ENCODE data around the gene TBC1D1. TPM values are rescaled to one million over a fixed set of nuclear protein-coding genes. Genes with fewer than 3 reads are reported as not detected.

TBC1D1 gene
- total and polyA plus RNA-seq, 4 experiments from 2014 or later = 15.3 to 46.7 (median 34.3) TPM

GRCh38 chr4:38082021-38082420 lies 191.1 kb downstream of the TBC1D1 start:
- Histone ChIP-seq H3K4me3 (ENCODE audit: low read length in 2 of 2) (no peak overlapping the region), H3K4me1 (ENCODE audit: insufficient read depth, low read length) (no peaks in the 10 kb centered on the region), H3K9me3 (ENCODE audit: control insufficient read depth in 1 of 2, low read length in 2 of 2) (no peaks in the 10 kb centered on the region), H3K27ac (ENCODE audit: low read depth, low read length) (no peak overlapping the region), H3K36me3 (ENCODE audit: insufficient read depth, low read length) (no peaks in the 10 kb centered on the region), H3K27me3 (ENCODE audit: insufficient read depth, low read length) (no peaks in the 10 kb centered on the region)
- Mint-ChIP-seq H3K4me3 (no peak overlapping the region), H3K4me1 (peaks cover 0 to 8% (median 4%) of the 10 kb centered on the region in 4 donors), H3K9me3 (no peaks in the 10 kb centered on the region), H3K36me3 (peaks cover 33 to 39% of the 10 kb centered on the region in 2 donors), H3K27ac (no peak overlapping the region), H3K27me3 (no peaks in the 10 kb centered on the region)
- DNase-seq = no peak
- intact Hi-C loops (cut with micrococcal nuclease) = no loop called here
- POLR2A ChIA-PET (ENCODE audit: partially characterized antibody) = interaction anchor here (0.8 to 0.9 kb wide), 2 partner anchors 12 to 14 kb away, joined by 3 read pairs; no protein-coding TSS in a partner anchor
- CTCF ChIA-PET (ENCODE audit: partially characterized antibody) = interaction anchor here (1.1 to 1.3 kb wide), 2 partner anchors 11 to 677 kb away, joined by 3 to 5 read pairs; no protein-coding TSS in a partner anchor

DNA sequence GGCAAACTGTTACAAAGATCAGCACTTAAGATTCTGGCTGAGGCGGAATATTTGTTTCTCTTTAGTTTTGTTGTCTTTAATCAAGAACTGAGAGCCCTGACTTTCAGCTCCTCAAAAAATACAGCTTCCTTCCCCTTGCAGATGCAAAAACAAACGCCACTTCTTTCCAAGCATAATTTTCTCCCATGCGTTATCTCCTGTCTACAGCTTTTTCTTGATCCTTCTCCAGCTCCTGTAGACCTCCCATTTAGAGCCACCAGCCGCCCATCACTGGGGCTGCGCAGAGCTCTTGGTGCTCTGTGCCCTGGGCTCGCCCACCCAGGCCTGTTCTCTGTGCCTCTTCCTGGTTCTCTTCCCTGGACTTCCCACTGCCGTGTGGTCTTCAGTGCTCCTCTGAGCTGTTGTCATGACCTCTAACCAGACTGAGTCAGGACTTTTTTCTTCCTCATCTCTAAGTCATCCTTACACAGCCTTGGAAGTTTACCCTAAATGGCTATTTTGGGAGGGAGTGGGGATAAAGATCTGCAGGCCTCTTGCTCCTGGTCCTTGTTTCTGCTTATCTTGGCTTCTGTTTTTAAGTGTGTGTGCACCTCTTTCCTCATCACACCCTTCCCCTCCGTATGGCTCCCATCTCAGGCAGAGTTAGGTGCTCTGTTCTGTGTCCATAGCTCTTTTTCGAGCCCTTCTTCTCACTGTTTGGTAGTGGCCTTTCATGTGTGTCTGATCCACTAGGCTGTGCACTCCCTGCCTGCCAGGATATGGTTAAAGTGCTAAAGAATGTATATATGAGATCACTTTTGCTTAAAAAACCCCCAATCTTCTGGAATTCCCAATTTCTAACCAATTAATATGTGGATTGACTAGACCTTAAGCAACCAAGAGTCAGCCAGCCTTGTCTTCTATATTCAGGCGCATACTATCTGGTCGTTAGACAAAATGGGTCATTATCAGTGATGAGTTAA lies 191.8 kb downstream of the TBC1D1 start:
- POLR2A ChIA-PET (ENCODE audit: partially characterized antibody) = interaction anchor here (0.8 to 0.9 kb wide), 2 partner anchors 11 to 13 kb away, joined by 3 read pairs; no protein-coding TSS in a partner anchor
- Histone ChIP-seq H3K4me3 (ENCODE audit: low read length in 2 of 2) (no peak overlapping the region), H3K27me3 (ENCODE audit: insufficient read depth, low read length) (no peaks in the 10 kb centered on the region), H3K36me3 (ENCODE audit: insufficient read depth, low read length) (no peaks in the 10 kb centered on the region), H3K27ac (ENCODE audit: low read depth, low read length) (no peak overlapping the region), H3K4me1 (ENCODE audit: insufficient read depth, low read length) (no peaks in the 10 kb centered on the region), H3K9me3 (ENCODE audit: control insufficient read depth in 1 of 2, low read length in 2 of 2) (no peaks in the 10 kb centered on the region)
- intact Hi-C loops (cut with micrococcal nuclease) = no loop called here
- CTCF ChIA-PET (ENCODE audit: partially characterized antibody) = interaction anchor here (1.1 to 1.3 kb wide), 2 partner anchors 11 to 676 kb away, joined by 3 to 5 read pairs; no protein-coding TSS in a partner anchor
- Mint-ChIP-seq H3K4me3 (no peak overlapping the region), H3K27ac (no peak overlapping the region), H3K4me1 (peaks cover 0 to 7% (median 5%) of the 10 kb centered on the region in 4 donors), H3K27me3 (no peaks in the 10 kb centered on the region), H3K36me3 (peaks cover 33 to 40% of the 10 kb centered on the region in 2 donors), H3K9me3 (no peaks in the 10 kb centered on the region)
- DNase-seq = no peak

DNA sequence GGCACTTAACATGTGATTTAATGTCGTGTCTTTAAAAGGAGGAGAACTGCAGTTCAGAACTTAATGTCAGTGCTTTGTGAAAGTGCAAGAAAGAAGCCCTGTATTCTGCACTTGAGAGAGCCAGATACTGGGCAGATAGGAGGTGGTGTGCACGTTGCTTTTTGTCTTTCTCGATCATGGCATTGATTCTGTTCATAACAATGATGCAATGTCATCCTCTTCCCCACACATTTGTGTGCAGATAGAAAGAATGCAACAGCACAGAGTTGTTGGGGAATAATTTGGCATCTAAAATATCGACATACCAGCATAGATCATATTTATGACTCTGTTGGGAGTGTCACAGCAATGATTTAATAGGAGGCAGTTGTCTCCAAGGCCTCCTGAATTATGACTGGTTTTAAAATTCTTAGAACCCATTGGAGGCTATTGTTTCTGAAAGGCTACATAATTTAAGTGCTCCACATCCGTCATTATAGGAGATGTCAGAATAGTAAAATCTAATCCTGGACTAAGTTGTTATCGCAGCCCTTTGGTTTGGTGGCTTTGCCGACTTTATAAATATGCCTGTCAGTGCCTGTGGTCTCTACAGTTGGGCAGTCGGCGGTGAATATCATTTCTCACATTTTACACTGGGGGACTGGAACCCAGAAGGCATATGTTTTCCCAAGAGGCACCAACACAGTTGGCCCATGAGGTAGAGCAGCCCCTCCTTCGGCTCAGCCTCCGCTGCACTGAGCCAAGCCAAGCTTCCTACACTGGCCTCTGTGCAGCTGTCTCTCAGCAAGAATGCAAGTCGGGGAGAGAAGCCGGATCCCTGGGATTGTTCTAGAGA lies 194.2 kb downstream of the TBC1D1 start:
- intact Hi-C loops (cut with micrococcal nuclease) = no loop called here
- Histone ChIP-seq H3K36me3 (ENCODE audit: insufficient read depth, low read length) (no peaks in the 10 kb centered on the region), H3K4me3 (ENCODE audit: low read length in 2 of 2) (no peak overlapping the region), H3K27ac (ENCODE audit: low read depth, low read length) (no peak overlapping the region), H3K27me3 (ENCODE audit: insufficient read depth, low read length) (no peaks in the 10 kb centered on the region), H3K9me3 (ENCODE audit: control insufficient read depth in 1 of 2, low read length in 2 of 2) (no peaks in the 10 kb centered on the region), H3K4me1 (ENCODE audit: insufficient read depth, low read length) (no peaks in the 10 kb centered on the region)
- H3K27me3 Mint-ChIP-seq = no peaks in the 10 kb centered on the region
- ChIA-PET CTCF (ENCODE audit: partially characterized antibody) (no interaction called here), POLR2A (ENCODE audit: partially characterized antibody) (no interaction called here)
- DNase-seq = no peak
- H3K9me3 Mint-ChIP-seq = no peaks in the 10 kb centered on the region
- H3K4me3 Mint-ChIP-seq = no peak overlapping the region
- H3K27ac Mint-ChIP-seq = no peak overlapping the region
- peaks cover 28 to 40% of the 10 kb centered on the region in 2 donors for H3K36me3 Mint-ChIP-seq
- H3K4me1 Mint-ChIP-seq = peaks cover 4 to 8% (median 5%) of the 10 kb centered on the region in 4 donors

DNA sequence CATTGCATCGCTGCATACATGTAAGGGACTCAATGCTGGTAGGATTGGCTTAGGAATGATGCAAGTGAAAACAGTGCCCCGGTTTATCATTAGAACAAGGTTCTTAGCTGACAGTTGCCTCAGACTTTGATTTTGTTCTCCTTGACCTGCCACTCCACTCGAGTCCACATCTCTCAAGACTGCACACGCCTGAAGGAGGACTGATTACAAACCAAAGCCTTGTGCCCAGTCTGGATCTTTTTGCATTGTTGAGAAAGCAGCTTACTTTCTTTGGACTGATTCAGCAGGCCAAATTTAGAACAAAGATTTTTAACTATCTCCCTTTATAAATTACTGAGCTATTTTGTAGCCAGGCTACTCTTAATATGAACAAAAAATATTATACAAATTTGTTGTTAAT lies 194.9 kb downstream of the TBC1D1 start:
- H3K4me3 ChIP-seq (ENCODE audit: low read length in 2 of 2) = no peak overlapping the region
- no peaks in the 10 kb centered on the region for H3K4me1 ChIP-seq (ENCODE audit: insufficient read depth, low read length)
- intact Hi-C loops (cut with micrococcal nuclease) = no loop called here
- no peak for DNase-seq
- no peaks in the 10 kb centered on the region for H3K36me3 ChIP-seq (ENCODE audit: insufficient read depth, low read length)
- Mint-ChIP-seq H3K4me1 (peaks cover 9 to 13% (median 11%) of the 10 kb centered on the region in 4 donors), H3K4me3 (no peak overlapping the region), H3K27ac (no peak overlapping the region), H3K36me3 (peaks cover 34 to 43% of the 10 kb centered on the region in 2 donors), H3K27me3 (no peaks in the 10 kb centered on the region), H3K9me3 (no peaks in the 10 kb centered on the region)
- no peak overlapping the region for H3K27ac ChIP-seq (ENCODE audit: low read depth, low read length)
- ChIA-PET CTCF (ENCODE audit: partially characterized antibody) (interaction anchor here (1.3 kb wide), 1 partner anchor 10 kb away, joined by 3 read pairs; no protein-coding TSS in a partner anchor), POLR2A (ENCODE audit: partially characterized antibody) (no interaction called here)
- H3K9me3 ChIP-seq (ENCODE audit: control insufficient read depth in 1 of 2, low read length in 2 of 2) = no peaks in the 10 kb centered on the region
- H3K27me3 ChIP-seq (ENCODE audit: insufficient read depth, low read length) = no peaks in the 10 kb centered on the region

GRCh38 chr4:38086151-38086848 lies 195.4 kb downstream of the TBC1D1 start:
- ChIA-PET CTCF (ENCODE audit: partially characterized antibody) (interaction anchor here (1.3 kb wide), 1 partner anchor 10 kb away, joined by 3 read pairs; no protein-coding TSS in a partner anchor), POLR2A (ENCODE audit: partially characterized antibody) (no interaction called here)
- no peak for DNase-seq
- no peaks in the 10 kb centered on the region for H3K9me3 ChIP-seq (ENCODE audit: control insufficient read depth in 1 of 2, low read length in 2 of 2)
- H3K27me3 Mint-ChIP-seq = no peaks in the 10 kb centered on the region
- no peak overlapping the region for H3K4me3 Mint-ChIP-seq
- peaks cover 9 to 17% (median 16%) of the 10 kb centered on the region in 4 donors for H3K4me1 Mint-ChIP-seq
- peak overlapping the region in 1 of 7 donors; percentile 12 for H3K27ac Mint-ChIP-seq
- no peak overlapping the region for H3K27ac ChIP-seq (ENCODE audit: low read depth, low read length)
- no peak overlapping the region for H3K4me3 ChIP-seq (ENCODE audit: low read length in 2 of 2)
- H3K27me3 ChIP-seq (ENCODE audit: insufficient read depth, low read length) = no peaks in the 10 kb centered on the region
- H3K36me3 ChIP-seq (ENCODE audit: insufficient read depth, low read length) = no peaks in the 10 kb centered on the region
- intact Hi-C loops (cut with micrococcal nuclease) = no loop called here
- H3K9me3 Mint-ChIP-seq = no peaks in the 10 kb centered on the region
- no peaks in the 10 kb centered on the region for H3K4me1 ChIP-seq (ENCODE audit: insufficient read depth, low read length)
- H3K36me3 Mint-ChIP-seq = peaks cover 37 to 47% of the 10 kb centered on the region in 2 donors

- Mint-ChIP-seq H3K4me3 (no peak overlapping the region), H3K36me3 (peaks cover 37 to 48% of the 10 kb centered on the region in 2 donors), H3K27ac (peak overlapping the region in 1 of 7 donors; percentile 12), H3K4me1 (peaks cover 8 to 17% (median 16%) of the 10 kb centered on the region in 4 donors), H3K9me3 (no peaks in the 10 kb centered on the region), H3K27me3 (no peaks in the 10 kb centered on the region)
- Histone ChIP-seq H3K36me3 (ENCODE audit: insufficient read depth, low read length) (no peaks in the 10 kb centered on the region), H3K4me1 (ENCODE audit: insufficient read depth, low read length) (no peaks in the 10 kb centered on the region), H3K27me3 (ENCODE audit: insufficient read depth, low read length) (no peaks in the 10 kb centered on the region), H3K27ac (ENCODE audit: low read depth, low read length) (no peak overlapping the region), H3K9me3 (ENCODE audit: control insufficient read depth in 1 of 2, low read length in 2 of 2) (no peaks in the 10 kb centered on the region), H3K4me3 (ENCODE audit: low read length in 2 of 2) (no peak overlapping the region)
- no peak for DNase-seq
- intact Hi-C loops (cut with micrococcal nuclease) = no loop called here
- CTCF ChIA-PET (ENCODE audit: partially characterized antibody) = interaction anchor here (1.2 to 1.3 kb wide), 2 partner anchors 9 to 23 kb away, joined by 3 read pairs; no protein-coding TSS in a partner anchor
- POLR2A ChIA-PET (ENCODE audit: partially characterized antibody) = no interaction called here
Measured at GRCh38 chr4:38086849-38087226, 196.0 kb downstream of the TBC1D1 start.

Measured in CD4-positive, alpha-beta memory T cell (primary cell).